ENCODE measurements around the gene GMIP.
"Not testable (repeated sequence)": the region's sequence is repeated elsewhere in the genome, so short reads cannot be mapped to it uniquely, and the experiment has no call there.

GMIP gene, protein sequence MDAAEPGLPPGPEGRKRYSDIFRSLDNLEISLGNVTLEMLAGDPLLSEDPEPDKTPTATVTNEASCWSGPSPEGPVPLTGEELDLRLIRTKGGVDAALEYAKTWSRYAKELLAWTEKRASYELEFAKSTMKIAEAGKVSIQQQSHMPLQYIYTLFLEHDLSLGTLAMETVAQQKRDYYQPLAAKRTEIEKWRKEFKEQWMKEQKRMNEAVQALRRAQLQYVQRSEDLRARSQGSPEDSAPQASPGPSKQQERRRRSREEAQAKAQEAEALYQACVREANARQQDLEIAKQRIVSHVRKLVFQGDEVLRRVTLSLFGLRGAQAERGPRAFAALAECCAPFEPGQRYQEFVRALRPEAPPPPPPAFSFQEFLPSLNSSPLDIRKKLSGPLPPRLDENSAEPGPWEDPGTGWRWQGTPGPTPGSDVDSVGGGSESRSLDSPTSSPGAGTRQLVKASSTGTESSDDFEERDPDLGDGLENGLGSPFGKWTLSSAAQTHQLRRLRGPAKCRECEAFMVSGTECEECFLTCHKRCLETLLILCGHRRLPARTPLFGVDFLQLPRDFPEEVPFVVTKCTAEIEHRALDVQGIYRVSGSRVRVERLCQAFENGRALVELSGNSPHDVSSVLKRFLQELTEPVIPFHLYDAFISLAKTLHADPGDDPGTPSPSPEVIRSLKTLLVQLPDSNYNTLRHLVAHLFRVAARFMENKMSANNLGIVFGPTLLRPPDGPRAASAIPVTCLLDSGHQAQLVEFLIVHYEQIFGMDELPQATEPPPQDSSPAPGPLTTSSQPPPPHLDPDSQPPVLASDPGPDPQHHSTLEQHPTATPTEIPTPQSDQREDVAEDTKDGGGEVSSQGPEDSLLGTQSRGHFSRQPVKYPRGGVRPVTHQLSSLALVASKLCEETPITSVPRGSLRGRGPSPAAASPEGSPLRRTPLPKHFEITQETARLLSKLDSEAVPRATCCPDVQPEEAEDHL

DNA sequence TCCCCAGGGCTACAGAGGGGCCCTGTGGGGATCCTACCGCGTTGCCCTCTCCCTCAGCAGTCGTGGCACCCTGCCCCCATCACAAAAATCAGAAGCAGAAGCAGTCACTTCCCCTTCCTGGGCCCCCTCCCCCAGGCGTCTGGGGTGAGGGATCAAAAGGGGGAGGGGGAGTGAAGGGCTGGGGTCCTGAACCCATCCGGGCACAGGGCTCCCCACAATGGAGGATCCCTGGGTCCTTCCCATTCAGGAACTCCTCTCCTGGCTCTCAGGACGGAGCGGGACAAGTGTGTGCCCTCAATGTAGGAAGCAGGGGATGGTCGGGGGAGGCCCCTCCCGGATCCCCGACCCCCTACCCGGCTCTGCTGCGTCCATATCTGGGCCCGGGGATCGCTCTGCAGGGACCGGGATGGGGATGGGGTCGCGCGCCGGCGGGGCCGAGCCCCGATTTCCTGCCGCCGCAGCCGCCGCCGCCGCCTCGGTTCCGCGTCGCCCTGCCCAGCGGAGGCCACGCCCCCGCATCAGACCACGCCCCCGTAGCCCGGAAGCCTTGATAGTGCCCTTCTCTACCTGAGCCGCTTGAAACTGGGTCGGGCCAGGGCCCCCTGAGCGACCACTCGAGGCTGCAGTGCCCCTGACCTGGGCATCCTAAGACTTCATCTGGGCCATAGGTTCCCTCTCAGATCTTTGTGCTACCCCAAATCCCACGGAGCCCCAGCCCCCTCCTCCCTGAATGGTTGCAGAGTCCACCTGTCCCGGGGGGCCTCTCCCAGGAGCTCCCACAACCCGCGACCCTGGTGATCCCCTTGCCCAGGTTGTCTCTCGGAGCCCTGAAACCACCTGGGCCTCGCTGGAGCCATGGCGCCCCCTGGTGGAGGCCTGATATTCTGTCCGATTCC is at the start of gene GMIP:
Gene GMIP, minus strand, starts transcription at position 500 of the 896 bp plus-strand sequence. Its CDS starts 128 bp downstream, at position 372.
- no peak for DNase-seq (ENCODE audit: low read depth)

DNA sequence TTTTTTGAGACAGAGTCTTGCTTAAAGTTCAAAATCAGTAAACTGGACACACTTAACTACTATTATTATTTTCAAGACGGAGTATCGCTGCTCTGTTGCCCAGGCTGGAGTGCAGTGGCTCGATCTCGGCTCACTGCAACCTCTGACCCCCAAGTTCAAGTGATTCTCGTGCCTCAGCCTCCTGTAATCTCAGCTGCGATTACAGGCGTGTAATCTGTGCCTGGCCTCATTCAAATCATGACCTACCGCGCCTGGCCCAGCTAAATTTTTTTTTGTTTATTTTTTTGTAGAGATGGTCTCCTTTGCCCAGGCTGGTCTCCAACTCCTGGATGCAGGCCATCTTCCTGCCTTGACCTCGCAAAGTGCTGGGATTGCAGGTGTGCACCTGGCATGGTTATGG is 48.2 kb upstream of the GMIP start:
- DNase-seq (ENCODE audit: low read depth), result no peak

DNA sequence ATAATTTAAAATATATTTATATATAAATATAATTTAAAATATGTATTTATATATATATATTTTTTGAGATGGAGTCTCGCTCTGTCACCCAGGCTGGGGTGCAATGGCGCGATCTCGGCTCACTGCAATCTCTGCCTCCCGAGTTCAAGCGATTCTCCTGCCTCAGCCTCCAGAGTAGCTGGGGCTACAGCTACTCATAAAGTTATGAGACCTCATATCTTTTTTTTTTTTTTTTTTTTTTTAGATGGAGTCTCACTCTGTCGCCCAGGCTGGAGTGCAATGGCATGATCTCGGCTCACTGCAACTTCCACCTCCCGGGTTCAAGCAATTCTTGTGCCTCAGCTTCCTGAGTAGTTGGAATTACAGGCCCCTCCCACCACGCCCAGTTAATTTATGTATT is 45.6 kb upstream of the GMIP start:
- not testable (repeated sequence) for DNase-seq (ENCODE audit: low read depth)

DNA sequence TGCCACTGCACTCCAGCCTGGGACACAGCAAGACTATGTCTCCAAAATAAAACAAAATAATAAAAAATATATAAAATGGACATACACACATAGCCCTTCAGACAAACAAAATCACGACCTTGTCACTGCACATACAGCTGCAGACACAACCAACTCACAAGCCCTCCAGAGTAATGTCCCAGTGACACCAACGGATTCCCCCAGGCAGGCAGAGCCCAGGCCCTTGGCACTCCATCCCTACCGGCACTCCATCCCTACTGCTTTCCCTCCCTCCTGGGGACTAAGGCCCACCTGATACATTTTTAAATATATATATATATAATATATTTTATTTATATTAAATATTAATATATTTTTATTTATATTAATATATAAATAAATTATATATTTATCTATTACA is 43.6 kb upstream of the GMIP start:
- no peak for DNase-seq (ENCODE audit: low read depth)

DNA sequence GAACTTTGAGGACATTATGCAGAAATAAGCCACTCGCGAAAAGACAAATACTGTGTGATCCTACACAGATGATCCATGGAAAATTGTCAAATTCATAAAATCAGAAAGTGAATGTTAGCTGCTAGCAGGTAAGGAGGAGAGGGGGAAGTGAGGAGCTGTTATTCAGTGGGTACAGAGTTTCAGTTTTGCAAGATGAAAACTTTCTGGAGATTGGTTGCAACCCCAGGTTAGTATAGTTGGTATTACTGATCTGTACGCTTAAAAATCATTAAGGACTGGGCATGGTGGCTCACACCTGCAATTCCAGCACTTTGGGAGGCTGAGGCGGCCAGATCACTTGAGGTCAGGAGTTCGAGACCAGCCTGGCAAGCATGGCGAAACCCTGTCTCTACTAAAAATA is 43.1 kb upstream of the GMIP start:
- DNase-seq (ENCODE audit: low read depth), result no peak

DNA sequence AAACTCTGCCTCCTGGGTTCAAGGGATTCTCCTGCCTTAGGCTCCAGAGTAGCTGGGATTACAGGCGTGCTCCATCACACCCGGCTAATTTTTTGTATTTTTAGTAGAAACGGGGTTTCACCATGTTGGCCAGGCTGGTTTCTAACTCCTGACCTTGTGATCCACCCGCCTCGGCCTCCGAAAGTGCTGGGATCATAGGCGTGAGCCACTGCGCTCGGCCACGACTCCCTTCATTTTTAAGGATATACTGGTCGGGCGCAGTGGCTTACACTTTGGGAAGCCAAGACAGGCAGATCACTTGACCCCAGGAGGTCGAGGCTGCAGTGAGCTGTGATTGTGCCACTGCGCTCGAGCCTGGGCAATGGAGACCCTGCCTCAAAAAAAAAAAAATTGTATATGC is 42.7 kb upstream of the GMIP start:
- not testable (repeated sequence) for DNase-seq (ENCODE audit: low read depth)

DNA sequence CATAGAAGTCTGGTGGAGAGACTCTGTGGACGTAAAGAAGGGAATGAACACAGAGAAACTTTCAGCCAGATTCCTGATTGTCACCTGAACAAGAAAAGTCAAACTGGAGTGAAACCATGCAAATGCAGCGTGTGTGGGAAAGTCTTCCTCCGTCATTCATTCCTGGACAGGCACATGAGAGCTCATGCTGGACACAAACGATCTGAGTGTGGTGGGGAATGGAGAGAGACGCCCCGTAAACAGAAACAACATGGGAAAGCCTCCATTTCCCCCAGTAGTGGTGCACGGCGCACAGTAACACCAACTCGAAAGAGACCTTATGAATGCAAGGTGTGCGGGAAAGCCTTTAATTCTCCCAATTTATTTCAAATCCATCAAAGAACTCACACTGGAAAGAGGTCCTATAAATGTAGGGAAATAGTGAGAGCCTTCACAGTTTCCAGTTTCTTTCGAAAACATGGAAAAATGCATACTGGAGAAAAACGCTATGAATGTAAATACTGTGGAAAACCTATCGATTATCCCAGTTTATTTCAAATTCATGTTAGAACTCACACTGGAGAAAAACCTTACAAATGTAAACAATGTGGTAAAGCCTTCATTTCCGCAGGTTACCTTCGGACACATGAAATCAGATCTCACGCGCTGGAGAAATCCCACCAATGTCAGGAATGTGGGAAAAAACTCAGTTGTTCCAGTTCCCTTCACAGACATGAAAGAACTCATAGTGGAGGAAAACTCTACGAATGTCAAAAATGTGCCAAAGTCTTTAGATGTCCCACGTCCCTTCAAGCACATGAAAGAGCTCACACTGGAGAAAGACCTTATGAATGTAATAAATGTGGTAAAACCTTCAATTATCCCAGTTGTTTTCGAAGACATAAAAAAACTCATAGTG is 36.0 kb upstream of the GMIP start:
- no peak for DNase-seq (ENCODE audit: low read depth)

DNA sequence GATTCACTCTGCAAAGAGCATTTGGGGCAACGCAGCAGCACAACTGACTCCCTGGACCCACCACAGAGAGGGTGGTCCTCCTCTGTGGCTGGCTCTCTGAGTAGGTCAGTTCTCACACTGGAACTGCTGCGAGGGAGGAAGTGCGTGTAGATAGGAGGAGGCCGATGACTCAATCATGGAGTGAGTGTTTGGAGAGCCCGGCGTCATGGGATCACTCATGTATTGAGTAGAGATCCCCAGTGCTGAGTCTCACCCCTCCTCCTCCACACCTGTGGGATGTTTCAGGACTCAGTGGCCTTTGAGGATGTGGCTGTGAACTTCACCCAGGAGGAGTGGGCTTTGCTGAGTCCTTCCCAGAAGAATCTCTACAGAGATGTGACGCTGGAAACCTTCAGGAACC is 34.1 kb upstream of the GMIP start:
- DNase-seq (ENCODE audit: low read depth), result no peak

DNA sequence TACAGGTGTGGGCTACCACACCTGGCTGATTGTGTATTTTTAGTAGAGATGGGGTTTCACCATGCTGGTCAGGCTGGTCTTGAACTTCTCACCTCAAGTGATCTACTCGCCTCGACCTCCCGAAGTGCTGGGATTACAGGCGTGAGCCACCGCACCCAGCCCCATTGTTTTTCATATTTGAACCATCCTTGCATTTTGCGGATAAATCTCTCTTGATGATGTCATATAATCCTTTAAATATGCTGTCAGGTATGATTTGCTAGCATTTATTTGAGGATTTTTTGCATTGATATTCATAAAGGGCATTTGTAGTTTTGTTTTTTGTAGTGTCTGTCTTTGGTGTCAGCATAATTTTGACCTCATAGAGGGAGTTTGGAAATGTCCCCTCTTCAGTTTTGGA is 30.9 kb upstream of the GMIP start:
- no peak for DNase-seq (ENCODE audit: low read depth)

DNA sequence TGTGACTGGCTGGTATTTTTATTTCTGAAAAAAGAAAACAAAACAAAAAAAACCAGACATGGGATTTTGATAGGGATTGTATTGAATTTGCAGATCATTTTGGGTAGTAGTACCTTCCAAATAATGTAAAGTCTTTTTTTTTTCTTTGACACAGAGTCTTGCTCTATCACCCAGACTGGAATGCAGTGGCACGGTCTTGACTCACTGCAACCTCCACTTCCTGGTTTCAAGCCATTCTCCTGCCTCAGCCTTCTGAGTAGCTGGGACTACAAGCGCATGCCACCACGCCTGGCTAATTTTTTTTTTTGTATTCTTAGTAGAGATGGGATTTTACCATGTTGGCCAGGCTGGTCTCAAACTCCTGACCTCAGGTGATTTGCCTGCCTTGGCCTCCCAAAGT is 29.4 kb upstream of the GMIP start:
- no peak for DNase-seq (ENCODE audit: low read depth)

DNA sequence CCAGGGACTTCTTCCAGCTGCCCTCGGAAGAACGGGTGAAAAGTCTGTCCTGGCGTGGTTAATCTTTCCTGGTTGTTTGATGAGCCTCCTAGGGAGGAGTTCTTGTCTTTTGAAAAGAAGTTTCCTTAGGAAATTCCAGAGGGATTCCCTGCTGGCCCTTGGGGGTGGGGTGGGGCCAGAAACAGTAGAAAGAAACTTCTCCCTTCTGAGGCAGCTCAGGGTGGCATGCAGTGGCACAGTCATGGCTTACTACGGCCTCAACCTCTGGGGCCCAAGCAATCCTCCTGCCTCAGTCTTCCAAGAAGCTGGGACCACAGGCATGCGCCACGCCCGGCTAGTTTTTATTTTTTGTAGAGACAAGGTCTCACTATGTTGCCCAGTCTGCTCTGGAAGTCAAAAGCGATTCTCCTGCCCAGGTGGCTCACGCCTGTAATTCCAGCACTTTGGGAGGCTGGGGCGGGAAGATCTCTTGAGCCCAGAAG is 26.7 kb upstream of the GMIP start:
- no peak for DNase-seq (ENCODE audit: low read depth)

DNA sequence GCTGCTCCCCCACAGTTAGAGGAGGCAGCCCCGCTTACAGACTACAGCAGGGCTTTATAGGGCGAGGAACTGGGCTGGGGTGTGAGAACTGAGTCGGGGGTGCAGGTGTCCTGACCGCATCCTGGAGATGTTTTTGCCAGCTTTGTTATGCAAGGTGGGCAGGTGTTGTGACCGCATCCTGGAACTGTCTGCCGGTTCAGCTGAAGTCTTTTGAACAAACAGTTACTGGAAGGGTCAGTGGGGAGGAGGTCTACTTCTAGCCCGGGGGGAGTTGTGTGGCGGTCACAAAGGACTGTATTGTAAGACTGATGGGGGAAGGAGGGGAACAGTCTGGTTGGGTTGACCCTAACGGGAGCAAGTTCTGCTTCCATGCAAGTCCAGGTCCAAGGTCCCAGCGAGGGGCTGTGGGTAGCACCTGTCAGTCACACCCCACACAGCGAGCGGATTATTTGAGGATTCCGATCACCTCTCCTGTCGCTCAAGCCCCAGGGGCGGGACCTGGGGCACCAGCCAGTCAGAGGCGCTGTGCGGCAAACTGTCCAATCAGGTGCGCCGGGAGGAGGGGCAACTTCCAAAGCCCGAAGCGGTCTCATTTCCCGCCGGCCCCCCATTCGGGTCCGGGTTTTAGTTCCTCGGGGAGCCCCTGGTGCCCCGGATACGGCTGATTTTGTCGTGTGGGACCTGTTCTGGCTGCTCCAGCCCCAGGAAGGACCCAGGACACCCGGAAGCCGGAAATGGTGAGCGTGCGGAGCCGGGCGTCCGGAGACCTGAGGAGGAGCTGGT is 25.0 kb upstream of the GMIP start, which contains the start of gene ZNF101:
Gene ZNF101, plus strand, starts transcription at position 610 of the 783 bp plus-strand sequence. Its CDS starts 125 bp downstream, at position 735.
- DNase-seq (ENCODE audit: low read depth), result peak; percentile 64

DNA sequence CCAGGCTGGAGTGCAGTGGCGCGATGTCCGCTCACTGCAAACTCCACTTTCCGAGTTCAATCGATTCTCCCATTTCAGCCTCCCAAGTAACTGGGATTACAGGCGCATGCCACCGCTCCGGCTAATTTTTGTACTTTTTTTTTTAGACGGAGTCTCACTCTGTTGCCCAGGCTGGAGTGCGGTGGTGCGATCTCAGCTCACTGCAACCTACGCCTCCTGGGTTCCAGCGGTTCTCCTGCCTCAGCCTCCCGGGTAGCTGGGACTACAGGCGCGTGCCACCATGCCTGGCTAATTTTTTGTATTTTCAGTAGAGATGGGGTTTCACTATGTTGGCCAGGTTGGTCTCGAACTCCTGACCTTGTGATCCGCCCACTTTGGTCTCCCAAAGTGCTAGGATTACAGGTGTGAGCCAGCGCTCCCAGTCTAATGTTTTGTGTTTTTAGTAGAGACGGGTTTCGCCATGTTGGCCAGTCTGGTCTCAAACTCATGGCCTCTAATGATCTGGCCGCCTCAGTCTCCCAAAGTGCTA is 22.0 kb upstream of the GMIP start:
- DNase-seq (ENCODE audit: low read depth), result not testable (repeated sequence)

DNA sequence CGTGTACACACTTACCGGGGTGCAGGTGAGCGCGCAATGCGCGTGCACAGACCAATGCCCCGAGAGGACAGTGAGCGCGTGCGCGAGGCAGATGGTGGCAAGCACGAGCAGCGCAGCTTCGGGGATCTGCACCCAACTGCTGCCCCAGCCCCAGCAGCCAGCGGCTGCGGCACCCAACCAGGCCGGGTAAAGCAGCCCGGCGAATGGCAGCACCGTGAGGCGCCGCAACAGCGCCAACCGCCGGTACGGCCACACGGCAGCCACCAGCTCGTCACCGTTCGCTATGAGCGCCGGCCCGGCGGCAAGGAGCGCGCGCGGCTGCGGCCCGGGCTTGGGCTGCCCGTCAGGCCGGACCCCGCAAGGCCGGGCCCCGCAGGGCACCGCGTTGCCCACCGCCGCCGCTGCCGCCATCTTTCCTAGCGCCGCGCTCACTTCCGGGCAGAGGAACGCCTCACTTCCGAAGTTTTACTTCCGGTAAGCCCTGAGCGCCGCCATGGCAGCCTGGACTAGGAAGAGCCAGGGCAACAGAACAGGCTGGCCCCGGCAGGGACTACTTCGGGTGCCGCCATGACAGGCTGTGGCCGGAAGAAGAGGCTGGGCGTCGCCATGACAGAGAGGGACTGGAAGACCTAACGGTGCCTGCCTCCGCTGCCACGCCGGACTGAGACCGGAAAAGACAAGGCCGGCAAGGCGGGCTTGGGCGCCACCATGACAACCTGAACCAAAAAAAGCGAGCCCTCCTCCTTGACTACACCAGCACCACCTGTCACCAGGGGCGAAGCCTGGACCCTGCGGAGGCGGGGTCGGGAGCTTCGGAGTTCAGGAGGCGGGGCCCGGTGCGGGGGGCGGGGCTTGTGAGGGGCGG is 20.0 kb upstream of the GMIP start, which contains the start of gene ATP13A1:
Gene ATP13A1, minus strand, starts transcription at position 421 of the 865 bp plus-strand sequence. Its CDS starts 10 bp downstream, at position 411.
- peak; percentile 88 for DNase-seq (ENCODE audit: low read depth)

DNA sequence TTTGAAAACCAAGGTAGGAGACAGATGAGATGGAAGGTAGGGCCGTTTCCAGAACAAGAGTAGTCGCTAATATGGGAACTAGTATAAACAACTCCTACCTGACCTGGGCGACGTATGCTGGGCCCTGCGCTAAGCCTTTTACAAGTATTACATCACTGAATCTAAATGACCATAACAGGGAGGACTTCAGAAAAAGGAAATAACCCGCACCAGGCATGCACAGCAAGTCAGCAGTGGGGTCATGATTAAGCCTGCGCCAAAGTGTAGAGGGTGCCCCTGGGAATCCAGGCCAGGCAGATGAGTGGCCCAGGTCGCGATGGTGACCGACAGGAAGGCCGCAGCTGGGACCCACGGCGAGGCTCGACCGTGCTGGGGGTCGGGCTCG is 19.4 kb upstream of the GMIP start:
- DNase-seq (ENCODE audit: low read depth), result no peak

DNA sequence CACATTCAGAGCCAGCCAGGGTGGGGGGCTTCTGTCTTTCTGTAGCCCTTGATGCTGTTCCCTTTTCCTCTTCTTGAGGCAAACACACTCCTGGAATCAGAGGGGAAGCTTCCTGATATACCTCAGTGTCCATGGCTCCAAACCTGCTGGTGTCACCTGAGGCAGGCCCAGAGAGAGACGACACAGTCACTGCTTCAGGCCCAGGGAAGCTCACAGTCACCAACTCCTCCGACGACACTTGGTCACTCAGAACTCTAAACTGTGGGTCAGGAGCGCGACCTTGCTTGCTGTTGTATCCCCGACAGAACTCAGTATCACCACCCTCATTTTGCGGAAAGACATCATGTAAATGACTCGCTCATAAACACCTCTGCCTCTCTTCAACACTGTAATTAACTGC is 18.9 kb upstream of the GMIP start:
- no peak for DNase-seq (ENCODE audit: low read depth)

DNA sequence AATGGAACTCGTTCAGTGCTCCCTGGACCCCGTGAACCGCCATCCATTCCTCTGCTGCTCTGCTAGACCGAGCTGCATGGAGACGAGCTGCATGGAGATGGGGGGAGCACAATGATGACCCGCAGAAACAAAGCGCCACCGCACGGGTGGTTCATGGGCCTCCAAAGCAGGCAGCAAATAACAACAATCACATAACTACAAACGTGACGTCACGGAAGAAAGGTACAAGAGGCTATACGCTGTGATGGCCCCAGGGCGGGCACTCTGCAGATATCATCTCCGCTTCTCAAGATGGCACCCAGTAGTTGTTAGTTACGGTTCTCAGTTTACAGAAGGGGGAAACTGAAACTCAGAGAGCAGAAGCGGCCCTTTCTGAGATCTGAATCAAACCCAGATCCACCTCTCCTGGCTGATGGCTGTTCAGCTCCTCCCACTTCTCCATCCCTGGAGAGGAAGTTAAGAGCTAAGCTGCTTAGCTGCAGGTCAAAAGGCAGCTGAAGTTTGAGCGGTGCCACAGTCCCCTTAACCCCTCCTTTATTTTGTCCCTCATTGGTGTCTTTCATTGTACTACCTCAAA is 18.3 kb upstream of the GMIP start:
- DNase-seq (ENCODE audit: low read depth), result no peak

DNA sequence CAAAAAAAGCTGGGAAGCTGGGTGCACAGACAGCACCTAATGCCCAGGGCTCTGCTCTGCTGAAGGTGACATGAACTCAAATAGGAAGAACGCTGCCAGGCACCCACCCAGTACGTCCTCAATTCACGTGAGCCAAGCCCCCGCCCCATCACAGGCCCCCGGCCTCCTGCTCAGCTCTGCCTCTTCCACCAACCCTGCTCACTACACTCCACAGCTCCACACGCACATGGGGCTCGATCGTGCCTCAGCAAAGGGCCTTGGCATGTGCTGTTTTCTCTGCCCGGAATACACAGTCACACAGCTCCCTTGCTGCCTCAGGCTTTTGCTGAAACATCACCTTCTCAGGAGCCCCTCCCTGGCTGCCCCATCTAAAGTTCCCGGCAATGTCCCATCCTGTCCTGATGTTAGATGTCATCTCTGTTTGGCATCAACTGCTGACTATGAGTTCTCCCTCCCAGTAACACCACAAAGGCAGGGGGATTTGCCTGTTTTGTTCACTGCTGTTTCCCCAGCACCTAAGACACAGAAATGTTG is 17.8 kb upstream of the GMIP start:
- DNase-seq (ENCODE audit: low read depth), result no peak

All from HS-5 (cell line).